Stimulated activated CD8-positive, alpha-beta memory T cell treated with anti-CD3 and anti-CD28 coated beads, Interleukin-2, amount 100 ng/mL, for 48 hours (primary cell): ENCODE results near the gene APMAP.
"Not testable (repeated sequence)": the region's sequence is repeated elsewhere in the genome, so short reads cannot be mapped to it uniquely, and the experiment has no call there.

Experiments
- DNase-seq, 2 donors: peaks; one replicate each; pipeline ENCODE4 v3.0.0-alpha.2; 2020; ENCODE audit warnings: low read depth in 2 of 2

The APMAP gene

DNA sequence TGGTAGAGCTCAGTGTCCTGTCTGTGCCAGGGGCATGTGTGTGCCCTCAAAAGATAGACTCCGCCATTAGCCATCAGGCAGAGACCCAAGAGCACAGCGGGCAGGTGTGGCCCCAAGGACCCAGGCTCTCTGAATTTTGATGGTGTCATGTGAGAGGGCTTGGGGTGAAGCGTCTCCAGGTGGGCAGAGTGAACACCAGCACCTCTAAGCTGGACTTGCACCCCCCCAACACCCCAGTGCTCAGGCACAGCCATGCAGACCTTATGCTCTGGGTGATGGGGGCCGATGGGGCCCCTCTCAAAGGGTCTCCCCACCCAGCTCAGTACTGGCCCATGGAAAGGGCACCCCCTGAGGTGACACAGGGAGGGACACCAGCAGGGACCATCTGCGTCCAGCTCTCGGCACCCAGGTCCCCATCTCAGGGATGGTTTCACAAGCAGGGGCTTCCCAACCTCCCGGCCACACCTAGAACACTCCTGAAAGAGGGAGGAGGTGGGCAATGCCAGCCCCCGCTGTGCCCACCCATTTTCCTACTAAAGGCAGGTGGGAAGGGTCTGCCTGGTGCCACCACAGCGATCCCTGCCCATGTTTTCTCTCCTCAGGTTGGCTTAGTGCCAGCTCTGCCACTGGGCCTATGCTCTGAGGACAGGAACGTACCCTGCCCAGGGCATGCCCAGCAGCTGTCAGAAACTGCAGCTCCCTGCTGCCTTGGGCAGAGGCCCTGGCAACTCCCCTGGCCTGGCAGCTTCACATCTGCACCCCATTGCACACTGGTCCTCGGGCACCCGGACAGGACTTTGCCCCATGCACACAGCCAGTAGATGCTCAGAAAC is 40.0 kb downstream of the APMAP start:
- no peak for DNase-seq

- no peak for DNase-seq
Observed at GRCh38 chr20:24951536-24952083, 40.9 kb downstream of the APMAP start.

GRCh38 chr20:24950836-24951525 is 41.6 kb downstream of the APMAP start:
- no peak for DNase-seq

GRCh38 chr20:24950128-24950835 is 42.3 kb downstream of the APMAP start:
- DNase-seq = no peak

- no peak for DNase-seq
Observed at GRCh38 chr20:24949756-24950127, 42.8 kb downstream of the APMAP start.

DNA sequence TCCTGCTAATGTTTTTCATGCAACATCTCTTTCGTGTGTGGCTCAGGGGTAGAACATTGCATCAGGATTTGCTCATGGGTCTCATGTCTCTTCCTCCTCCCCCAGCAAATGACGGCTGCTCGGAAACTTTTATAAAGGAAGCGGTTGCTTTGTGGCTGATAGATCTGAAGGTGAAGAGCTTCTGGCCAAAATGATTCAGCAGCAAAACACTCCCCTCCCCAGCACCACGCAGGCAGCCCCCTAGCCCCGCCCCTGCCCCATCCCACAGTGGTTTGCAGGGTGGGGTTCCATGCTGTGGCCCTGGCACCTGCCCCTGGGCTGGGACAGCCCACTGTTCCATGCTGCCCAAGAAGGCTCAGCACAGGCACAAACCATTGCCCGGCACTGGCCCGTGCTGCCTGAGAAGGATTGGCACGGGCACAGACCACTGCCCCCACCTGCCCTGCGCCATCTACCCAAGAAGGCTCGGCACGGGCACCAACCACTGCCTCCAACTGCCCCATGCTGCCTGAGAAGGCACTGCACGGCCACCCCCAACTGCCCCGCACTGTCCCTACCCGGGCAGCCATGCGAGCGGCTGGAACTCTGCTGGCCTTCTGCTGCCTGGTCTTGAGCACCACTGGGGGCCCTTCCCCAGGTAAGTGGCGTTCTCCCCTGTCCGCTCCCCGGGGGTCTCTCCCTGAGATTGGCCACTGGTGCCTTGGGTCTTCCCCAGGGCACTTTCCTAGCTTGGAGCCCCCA is 43.4 kb downstream of the APMAP start, which contains the start of gene CST7:
Gene CST7 (plus strand): TSS at position 331 of the 741 bp plus-strand sequence. CDS start 237 bp downstream, at position 568.
- peak; percentile 86 to 87 for DNase-seq

DNA sequence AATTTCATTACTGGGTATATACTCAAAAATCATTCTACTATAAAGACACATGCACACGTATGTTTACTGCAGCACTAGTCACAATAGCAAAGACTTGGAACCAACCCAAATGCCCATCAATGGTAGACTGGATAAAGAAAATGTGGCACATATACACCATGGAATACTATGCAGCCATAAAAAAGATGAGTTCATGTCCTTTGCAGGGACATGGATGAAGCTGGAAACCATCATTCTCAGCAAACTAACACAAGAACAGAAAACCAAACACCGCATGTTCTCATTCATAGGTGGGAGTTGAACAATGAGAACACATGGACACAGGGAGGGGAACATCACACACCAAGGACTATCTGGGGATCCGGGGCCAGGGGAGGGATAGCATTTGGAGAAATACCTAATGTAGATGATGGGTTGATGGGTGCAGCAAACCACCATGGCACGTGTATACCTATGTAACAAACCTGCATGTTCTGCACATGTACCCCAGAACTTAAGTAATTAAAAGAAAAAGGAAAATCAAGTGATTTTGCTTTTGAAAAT is 44.1 kb downstream of the APMAP start:
- DNase-seq = not testable (repeated sequence)

DNA sequence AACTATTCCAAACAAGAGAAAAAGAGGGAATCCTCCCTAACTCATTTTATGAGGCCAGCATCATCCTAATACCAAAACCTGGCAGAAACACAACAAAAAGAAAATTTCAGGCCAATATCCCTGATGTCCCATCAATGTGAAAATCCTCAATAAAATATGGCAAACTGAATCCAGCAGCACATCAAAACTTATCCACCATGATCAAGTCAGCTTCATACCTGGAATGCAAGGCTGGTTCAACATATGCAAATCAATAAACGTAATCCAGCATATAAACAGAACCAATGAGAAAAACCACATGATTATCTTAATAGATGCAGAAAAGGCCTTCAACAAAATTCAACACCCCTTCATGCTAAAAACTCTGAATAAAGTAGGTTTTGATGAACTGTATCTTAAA is 46.2 kb downstream of the APMAP start:
- not testable (repeated sequence) for DNase-seq

- DNase-seq = no peak
Observed at GRCh38 chr20:24943731-24944130, 48.8 kb downstream of the APMAP start.

GRCh38 chr20:24943196-24943595 is 49.4 kb downstream of the APMAP start:
- no peak for DNase-seq

- DNase-seq = no peak
Observed at GRCh38 chr20:24942679-24943078, 49.9 kb downstream of the APMAP start.

- DNase-seq = no peak
Observed at GRCh38 chr20:24939036-24939435, 53.5 kb downstream of the APMAP start.

DNA sequence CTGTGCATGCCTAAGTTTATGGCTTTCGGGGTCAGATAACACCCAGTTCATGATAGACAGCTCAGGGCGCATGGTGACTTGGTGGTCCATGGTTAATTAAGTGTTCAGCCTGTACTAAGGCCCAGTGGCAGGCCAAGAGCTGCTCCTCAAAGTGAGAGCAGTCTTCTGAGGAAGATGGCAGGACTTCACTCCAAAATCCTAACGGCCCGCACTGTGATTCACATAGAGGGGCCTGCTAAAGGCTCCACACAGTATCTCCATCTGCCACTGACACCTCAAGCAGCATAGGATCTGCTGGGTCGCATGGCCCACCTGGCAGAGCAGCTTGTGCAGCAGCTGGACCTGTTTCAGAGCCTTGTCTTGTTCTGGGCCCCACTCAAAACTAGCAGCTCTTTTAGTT is 54.1 kb downstream of the APMAP start:
- DNase-seq = no peak

DNA sequence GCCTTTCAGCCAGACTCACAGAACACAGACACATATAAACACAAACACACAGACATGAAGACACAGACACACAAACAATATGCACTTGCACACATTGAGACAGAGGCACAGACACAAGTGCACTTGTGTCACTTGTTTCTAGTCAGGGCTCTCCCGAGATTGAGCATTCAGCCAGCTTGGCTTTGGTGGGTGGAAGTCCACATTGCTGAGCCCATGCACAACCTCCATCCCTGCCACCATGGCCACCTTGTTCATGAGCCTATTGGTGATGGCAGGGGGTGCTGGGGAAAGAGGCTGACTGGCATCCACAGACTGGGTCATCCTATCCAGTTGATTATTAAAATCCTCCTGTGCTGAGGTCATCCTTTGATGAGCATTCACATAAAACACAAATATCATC is 55.0 kb downstream of the APMAP start:
- DNase-seq = no peak

- no peak for DNase-seq
Observed at GRCh38 chr20:24936526-24937407, 55.8 kb downstream of the APMAP start.

DNA sequence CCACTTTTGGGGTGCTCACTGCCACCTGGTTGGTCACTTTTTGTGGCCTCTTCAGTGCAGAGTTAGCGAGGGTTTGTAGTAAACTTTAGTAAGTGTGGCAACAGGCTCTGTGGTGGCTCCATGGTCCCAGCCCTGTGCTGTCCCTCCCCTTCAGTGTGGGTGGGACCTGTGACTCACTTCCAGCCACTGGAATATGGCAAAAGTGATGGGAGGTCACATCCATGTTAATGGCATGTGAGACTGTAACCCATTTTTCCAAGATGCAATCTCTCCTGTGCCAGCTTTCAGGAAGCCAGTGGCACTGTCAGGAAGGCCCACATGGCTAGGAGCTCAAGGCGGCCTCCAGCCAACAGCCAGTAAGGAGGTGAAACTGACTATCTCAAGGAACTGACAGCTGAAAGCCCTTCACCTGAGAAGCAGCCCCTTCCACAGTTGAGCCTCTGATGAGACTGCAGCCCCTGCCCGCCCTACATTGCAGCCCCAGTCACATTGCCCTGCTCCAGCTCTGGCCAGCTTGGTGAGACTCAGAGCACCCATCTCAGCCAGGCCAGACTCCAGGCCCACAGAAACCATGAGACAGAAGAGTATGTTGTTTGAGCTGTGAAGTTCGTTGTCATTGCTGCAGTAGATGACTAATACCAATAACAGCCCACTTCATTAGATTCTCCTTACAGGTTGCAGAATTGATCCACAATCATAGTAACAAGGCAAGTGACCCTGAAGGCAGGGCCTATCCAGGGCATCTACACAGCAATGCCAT is 56.6 kb downstream of the APMAP start:
- no peak for DNase-seq

- no peak for DNase-seq
Observed at GRCh38 chr20:24935140-24935539, 57.4 kb downstream of the APMAP start.

GRCh38 chr20:24934716-24935115 is 57.8 kb downstream of the APMAP start:
- DNase-seq = no peak

DNA sequence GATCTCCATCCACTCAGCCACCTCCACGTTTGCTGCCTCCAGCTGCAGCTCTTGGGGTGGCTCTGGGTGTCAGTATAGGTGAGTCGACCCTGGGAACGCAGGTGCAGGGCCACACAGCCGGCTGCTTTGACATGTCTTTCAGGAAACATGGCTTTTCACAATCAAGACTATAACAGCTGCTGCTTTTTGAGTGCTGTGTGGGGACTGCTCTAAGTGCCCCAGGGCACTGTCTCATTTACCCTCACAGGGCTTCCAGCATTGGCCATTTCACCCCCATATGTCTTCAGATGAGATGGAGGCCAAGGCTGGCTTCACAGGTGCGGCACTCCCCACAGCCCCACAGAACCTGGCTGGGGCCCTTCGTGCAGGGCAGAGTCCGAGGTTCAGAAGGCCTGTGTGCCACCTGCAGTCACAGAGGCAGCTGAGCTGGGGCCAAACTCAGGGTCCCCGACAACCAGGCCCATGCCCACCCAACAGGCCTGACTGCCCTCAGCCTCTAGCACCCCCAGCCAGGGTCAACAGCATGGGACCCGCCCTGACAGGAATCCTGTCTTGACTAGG is 58.4 kb downstream of the APMAP start:
- no peak for DNase-seq
